ENCODE results near the gene TMEM187.

The TMEM187 gene

DNA sequence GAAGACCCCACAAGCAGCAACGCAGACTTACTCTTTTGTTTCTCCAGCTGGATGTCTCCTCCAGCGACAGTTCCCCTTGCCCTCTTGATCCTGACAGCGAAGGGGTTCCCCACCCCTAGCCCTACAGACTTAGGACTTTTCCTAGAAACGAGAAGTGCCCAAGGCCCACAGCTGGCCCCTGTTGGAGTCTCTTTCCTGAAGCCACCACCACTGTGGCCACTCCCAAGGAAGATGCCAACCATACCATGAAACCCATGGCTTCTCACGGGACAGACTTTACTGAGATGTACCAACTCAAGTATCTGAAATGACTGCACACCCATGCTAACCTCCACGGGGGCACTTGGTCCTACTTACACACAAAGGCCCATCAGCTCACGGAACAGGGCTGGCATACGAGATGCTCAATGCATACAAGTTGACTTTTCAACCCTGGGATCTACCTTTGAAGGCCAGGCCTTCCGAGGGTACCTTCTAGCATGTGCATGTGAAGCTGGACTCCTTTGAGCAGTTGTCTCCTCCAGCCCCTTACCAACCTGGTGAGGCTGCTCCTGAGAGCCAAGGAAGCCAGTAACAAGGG, 48.1 kb downstream of the TMEM187 start:
- no peak for DNase-seq (ENCODE audit: low spot score)

DNA sequence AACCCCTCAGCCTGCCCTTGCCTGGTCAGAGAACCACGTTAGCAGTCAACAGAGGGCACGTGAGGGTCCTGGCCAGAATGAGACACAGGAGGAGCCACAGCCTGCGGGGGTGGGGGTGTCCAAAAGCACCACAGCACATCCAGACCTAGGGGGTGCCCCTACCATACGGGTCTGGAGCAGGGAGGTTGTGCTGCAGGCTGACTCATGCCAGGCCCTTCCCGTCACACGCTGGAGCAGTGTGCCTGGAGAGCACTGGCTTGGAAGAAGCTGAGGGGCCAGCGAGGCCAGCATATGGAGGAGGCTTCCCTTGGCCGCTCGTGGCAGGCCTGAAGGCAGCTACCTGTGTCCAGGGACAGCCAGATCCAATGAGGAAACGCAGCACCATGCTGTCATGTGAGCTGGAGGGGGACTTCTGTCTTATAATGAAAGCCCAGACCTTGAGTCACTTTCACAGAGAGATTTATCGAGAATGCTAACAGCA, 48.6 kb downstream of the TMEM187 start:
- DNase-seq (ENCODE audit: low spot score): no peak

DNA sequence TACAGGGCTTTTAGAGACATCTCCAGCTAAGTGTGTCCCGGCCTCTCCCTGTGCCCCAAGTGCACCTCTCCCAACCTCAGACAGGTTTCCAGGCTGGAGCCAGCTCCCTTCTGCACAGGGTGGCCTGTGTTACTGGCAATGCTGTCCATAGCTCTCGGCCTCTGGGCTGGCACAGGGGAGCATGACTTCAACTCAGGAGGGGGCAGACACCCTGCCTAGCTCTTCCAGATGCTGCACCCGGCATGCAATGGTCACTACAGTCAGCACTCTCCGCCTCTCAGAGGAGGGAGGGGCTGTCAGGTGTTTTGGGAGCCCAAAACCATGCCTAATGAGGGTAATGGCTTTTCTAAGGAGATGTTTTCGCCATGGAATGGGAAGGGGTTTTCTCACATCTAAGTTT, 49.6 kb downstream of the TMEM187 start:
- no peak for DNase-seq (ENCODE audit: low spot score)

DNA sequence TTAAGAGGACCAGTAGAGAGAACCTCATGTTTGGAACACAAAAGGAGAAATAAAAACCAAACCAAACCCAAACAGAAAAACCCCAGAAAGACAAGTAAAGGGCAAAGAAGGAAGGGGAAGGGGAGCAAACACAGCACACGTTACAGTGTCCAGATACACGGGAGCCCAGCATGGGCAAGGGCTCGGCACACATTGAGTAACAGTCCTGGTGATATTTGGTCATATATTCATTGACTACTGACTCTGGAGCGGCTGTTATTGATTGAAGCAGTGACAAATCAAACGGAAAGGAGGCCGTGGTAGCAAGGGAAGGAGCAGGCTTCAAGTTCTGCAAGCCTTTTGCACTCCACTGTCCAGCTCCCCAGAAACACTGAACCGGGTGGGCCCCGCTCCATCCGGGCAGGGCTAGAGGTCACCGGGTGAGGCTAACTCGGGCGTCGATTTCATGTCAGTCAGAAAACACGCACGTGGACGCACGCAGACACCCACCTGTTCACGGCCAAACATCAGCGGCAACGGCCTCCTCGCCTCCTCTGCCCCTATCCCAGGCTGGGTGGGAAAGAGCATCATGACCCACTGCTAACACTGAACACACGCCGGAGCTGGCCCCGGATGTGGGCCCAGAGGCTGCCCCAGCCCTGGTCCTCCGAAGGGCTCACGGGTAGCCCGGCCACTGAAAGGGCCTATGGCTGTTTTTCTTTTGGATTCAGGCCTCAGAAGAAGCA, 50.9 kb downstream of the TMEM187 start:
- no peak for DNase-seq (ENCODE audit: low spot score)

DNA sequence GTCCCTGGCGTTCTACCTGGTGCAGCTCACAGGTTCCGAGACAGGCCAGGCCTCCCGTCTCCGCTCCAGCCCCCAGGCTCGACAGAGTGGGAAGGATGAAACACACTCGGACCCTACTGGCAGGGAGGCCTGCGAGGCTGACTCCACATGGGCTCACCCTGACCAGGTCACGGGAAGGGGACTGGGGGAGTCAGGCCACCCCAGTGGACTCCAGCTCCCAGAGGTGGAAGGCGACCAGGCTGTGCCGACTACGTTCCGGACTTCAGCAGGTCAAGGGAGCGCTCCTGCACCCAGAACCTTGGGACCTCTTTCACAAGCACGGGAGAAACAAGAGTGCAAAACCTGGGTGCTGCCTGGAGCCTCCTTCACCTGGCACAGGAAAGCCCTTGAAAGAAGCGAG, 51.7 kb downstream of the TMEM187 start:
- no peak for DNase-seq (ENCODE audit: low spot score)

DNA sequence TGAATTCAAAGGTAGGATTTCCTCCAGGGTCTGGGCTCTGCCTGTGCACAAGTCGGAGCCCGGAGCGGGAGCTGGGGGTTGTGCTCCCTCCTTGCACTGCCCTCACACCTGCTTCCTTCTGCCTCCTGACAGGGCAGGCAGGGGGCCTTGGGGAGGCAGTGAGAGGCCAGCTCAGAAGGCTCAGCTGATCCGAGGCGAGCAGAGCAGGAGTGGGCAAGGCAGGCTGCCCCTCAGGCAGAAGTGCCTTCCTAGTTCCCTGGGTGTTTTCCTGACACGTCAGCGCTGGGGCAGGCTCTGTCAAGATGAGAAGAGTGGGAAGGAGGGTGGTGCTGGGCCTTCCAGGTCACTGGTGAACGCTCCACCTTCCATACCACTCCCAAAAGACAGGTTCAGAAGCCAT, 52.7 kb downstream of the TMEM187 start:
- no peak for DNase-seq (ENCODE audit: low spot score)

DNA sequence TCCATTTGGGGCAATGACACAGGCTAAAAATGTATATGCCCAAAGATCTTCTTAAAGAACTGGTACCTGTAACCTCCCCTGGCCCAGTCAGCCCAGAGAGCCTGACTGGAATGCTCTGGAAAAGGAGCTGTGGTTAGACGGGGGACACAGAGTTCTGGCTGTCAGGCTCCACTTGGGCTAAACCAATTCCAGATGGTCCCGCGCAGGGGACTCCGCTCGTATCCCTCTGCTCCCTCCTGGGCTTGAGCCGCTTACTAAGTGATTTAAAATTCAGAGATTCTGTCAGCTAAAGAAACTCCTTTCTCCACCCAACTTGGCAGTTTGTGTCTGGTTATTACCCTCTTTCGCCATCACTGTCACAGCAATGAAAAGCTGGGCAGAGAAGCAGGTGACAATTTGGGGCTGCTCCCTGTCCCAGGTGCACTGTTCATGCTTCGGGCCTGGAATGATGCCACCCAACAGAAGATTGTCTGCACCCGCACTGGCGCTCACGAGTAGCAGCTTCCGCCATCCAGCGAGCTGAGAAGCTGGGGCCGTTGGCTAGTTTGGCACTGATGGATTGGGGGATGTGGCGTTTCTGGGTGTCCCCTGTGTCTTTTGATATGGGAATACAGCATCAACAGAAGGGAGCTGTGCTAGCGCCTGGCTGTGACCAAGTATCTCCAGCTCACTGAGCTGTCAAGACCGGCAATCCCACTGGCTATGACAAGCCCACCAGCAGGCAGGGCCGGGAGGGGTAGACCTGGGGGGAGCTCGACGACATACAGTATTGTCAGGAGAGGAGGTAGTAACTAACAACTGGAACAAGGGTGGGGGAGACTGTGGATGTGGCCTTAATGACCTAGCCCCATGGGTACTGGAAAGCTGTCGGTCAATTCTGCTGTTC, 53.8 kb downstream of the TMEM187 start:
- no peak for DNase-seq (ENCODE audit: low spot score)

DNA sequence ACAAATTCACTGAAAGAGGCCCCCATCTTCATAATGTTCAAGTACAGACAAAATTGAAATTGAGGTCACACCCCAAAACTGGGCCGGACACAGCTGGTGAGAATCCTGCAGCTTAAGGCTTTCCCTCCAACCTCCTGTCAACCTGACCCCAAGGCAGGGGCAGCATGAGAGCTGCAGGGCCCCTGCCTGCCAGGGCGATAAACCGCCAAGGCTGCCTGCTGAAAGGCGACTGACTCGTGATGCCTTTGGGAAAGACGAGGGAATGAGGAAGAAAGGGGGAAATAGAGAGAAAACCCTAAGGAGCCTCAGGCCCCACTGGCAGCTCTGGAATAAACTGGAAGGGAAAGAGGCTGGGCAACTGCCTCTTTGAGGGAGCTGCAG, 54.5 kb downstream of the TMEM187 start:
- no peak for DNase-seq (ENCODE audit: low spot score)

DNA sequence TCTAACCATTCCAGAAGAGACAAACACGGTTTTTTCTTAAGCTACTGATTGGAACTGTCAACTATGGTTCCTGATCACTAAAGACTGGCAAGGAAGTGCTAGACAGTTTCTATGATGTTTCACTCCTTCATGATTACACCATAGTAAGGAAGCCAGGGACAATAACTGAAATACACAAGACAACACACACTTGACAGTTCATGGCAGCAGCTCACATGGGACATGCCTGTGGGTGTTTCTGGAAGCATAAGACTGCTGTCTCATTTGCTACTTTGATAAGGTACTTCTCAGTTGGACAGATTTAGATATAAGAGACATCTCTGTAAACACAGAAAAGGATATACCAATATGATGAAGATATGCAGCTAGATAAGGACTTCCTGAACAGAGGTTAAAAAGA, 55.4 kb downstream of the TMEM187 start:
- DNase-seq (ENCODE audit: low spot score): no peak

DNA sequence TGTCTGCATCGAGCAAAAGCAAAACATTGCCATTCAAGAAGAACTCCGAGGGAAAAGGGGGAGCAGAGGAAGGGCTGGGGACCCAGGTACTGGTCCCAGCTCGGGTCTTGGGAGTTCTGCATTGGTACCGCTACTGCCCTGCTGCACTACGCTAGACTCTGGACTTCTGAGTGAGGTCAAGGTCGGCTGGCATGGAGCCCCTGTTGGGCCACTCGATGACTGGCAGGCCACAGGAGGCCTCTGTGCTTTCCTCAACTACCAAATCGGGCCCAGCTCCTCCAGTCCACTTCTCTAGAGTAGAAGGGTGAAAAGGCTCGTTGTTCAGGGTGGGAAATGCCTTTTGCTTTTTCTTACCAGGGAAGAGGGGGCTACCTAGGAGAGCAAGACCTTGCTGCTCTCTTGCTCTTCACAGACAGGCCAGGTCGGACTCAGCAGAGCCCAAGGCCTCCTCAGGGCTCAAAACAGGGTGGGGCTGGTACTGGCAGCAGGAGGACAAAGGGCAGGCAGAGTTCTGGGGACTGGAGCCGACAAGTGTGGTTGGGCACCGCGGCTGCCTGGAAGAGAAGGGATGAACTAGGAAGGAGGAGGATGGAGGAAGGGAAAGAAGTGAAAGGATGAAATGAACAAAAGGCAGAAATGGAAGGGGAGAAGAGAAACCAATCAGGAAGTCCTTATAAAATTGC, 56.1 kb downstream of the TMEM187 start:
- DNase-seq (ENCODE audit: low spot score): no peak

DNA sequence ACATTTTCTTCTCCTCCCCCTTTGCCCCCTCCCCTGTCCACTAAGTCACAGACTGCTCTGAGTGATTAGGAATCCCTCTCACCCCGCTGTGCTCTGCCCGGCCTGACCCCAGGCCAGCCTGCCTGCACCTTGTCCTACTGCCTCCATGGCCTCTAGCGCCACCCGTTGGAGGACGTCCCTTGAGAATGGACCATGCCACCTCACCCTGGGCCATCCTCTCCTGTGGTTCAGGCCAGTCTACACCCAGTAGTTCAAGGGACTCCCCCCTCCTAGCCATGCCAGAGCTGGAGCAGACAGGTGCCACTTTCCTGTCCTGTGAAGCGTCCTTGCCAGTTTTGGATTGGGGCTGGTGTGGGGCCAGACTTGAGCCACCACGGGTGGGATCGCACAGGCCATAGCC, 56.9 kb downstream of the TMEM187 start:
- no peak for DNase-seq (ENCODE audit: low spot score)

DNA sequence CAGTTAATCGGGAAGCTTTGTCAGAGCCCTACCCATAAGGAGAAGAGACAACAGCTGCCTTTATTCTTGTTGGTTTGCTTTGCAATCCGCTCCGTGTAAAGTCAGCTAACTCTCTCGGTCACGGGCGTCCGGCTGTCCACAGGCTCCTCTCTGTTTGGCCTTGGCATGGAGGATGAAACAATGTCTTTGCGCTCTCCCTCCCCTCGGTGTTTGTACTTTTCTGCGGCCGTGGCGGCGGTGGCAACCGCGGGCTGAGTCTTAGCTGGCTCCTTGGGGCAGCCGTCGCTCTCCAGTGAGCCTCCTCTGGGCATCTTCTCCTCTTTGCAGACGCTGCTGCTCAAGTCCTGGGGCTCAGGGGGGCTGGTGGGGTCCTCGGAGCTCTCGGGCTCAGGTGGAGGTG, 57.7 kb downstream of the TMEM187 start:
- DNase-seq (ENCODE audit: low spot score): no peak

DNA sequence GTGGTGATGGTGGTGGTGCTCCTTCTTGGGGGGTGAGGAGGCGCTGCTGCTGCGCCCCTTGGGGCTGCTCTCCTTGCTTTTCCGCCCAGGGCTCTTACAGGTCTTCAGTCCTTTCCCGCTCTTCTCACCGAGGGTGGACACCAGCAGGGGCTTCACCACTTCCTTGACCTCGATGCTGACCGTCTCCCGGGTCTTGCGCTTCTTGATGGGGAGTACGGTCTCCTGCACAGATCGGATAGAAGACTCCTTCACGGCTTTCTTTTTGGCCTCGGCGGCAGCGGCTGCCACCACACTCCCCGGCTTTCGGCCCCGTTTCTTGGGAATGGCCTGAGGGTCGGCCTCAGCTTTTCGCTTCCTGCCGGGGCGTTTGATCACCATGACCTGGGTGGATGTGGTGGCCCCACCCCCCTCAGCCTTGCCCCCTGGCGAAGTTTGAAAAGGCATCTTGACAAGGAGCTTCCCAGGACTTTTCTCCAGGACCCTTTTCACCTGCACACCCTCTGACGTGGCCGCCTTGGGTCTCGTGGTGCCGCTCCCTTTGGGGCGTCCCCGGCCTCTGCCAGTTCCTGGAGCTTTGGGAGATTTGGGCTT, 58.3 kb downstream of the TMEM187 start:
- DNase-seq (ENCODE audit: low spot score): no peak

DNA sequence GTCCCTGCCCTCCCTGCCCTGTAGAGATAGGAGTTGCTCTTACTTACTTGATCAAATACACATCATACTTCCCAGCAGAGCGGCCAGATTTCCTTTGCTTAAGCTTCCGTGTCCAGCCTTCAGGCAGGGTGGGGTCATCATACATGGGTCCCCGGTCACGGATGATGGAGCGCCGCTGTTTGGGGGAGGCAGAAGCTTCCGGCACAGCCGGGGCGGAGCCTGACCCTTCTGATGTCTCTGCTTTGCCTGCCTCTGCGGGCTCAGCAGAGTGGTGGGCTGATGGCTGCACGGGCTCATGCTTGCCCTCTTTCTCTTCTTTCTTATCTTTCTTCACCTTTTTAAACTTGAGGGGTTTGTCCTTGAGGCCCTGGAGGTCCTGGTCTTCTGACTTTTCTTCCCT, 59.6 kb downstream of the TMEM187 start:
- no peak for DNase-seq (ENCODE audit: low spot score)

DNA sequence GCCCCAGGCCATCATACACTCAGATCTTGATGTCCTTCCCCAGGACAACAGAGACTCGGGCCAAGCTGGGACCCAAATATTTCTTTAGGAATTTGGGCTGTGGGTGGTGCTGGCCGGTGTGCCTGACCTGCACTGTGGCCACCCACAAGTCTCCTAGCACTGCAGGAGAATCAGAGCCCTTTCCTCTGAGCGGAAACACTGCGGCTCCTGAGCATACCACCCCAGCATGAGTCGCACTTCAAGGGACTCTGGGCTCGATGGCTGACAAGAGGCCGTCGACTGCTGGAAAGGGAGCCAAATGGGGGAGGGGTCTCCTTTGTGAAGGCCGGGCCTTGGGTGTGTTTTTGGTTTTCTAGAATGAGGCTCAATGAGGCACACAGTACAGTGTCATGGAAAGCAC, 60.1 kb downstream of the TMEM187 start:
- no peak for DNase-seq (ENCODE audit: low spot score)
